ENCODE data around the gene NT5DC2. TPM values are rescaled to one million over a fixed set of nuclear protein-coding genes. Genes with fewer than 3 reads are reported as not detected.

Gene NT5DC2
- total RNA-seq, 1 donor from 2014 or later, result 392 TPM

GRCh38 chr3:52519445-52520140 is 14.1 kb downstream of the NT5DC2 start:
- Mint-ChIP-seq H3K27ac (ENCODE audit: unreplicated experiment) (no peak overlapping the region), H3K9me3 (no peaks in the 10 kb centered on the region)

DNA sequence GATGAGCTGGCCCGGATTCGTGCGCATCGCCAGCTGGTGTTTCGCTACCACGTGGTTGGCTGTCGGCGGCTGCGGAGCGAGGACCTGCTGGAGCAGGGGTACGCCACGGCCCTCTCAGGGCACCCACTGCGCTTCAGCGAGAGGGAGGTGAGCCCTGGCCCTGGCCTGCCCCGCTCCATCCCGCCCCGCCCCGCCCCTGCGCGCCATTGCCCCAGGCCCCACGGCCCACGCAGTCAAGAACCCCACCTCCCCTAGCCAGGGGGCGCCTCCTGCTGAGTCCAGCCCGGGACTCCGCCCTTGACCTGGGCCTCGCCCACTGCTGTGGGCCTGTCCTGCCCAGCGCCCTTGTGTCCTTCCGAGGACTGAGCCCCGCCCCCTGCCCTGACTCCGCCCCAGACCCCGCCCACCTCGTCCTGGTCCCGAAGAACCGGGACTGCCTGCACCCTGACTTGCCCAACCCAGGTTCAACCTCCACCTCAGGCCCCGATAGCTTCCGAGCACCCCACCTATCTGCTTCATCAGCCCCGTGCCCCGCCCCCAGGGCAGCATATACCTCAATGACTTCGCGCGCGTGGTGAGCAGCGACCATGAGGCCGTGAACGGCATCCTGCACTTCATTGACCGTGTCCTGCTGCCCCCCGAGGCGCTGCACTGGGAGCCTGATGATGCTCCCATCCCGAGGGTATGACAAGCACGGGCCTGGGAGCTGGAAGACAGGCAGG is 14.8 kb downstream of the NT5DC2 start:
- H3K4me3 Mint-ChIP-seq, result no peak overlapping the region
- H3K9me3 Mint-ChIP-seq, result no peaks in the 10 kb centered on the region
- no peaks in the 10 kb centered on the region for H3K36me3 Mint-ChIP-seq (ENCODE audit: low read depth)
- no peaks in the 10 kb centered on the region for H3K4me1 Mint-ChIP-seq
- DNase-seq (ENCODE audit: low read depth, low spot score), result no peak
- no peak overlapping the region for H3K27ac Mint-ChIP-seq (ENCODE audit: unreplicated experiment)
- H3K27me3 Mint-ChIP-seq (ENCODE audit: low read depth), result no peaks in the 10 kb centered on the region
- TF ChIP-seq CTCF (conservative IDR thresholded peaks at IDR 0.05), result no peak

More at GRCh38 chr3:52519445-52520140, 14.1 kb downstream of the NT5DC2 start:
- Mint-ChIP-seq H3K27me3 (ENCODE audit: low read depth) (no peaks in the 10 kb centered on the region), H3K4me1 (no peaks in the 10 kb centered on the region), H3K36me3 (ENCODE audit: low read depth) (peaks cover 6% of the 10 kb centered on the region), H3K4me3 (no peak overlapping the region)
- TF ChIP-seq CTCF (conservative IDR thresholded peaks at IDR 0.05), result no peak
- DNase-seq (ENCODE audit: low read depth, low spot score), result no peak

GRCh38 chr3:52517796-52518722 is 15.6 kb downstream of the NT5DC2 start:
- H3K9me3 Mint-ChIP-seq, result no peaks in the 10 kb centered on the region
- H3K27ac Mint-ChIP-seq (ENCODE audit: unreplicated experiment), result no peak overlapping the region
- no peak for DNase-seq (ENCODE audit: low read depth, low spot score)
- H3K4me3 Mint-ChIP-seq, result no peak overlapping the region
- TF ChIP-seq CTCF (conservative IDR thresholded peaks at IDR 0.05), result no peak
- H3K4me1 Mint-ChIP-seq, result no peaks in the 10 kb centered on the region
- H3K36me3 Mint-ChIP-seq (ENCODE audit: low read depth), result no peaks in the 10 kb centered on the region
- H3K27me3 Mint-ChIP-seq (ENCODE audit: low read depth), result no peaks in the 10 kb centered on the region

DNA sequence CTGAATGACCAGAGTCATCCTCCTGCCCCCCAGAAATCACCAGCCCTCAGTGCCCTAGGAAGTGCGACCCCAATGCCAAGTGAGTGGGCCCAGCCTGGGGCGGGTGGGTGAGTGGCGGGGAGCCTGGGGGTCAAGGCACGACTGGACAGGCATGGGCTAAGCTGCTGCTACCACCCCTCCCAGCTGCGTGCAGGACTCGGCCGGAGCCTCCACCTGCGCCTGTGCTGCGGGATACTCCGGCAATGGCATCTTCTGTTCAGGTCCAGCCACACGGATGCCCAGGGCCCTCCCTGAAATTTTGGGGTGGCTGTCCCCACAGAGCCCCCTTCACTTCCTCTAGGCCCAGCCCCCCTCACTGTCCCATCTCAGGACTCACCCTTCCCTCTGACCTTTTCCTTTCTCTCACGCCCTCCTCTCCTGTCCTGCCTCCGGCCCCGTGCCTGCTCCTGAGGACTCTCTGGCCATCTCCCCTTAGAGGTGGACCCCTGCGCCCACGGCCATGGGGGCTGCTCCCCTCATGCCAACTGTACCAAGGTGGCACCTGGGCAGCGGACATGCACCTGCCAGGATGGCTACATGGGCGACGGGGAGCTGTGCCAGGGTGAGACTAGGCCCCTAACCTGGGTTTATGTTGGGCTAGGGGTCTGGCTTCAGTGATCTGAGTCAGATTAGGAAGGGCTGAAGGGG is 17.0 kb downstream of the NT5DC2 start:
- Mint-ChIP-seq H3K4me1 (no peaks in the 10 kb centered on the region), H3K36me3 (ENCODE audit: low read depth) (no peaks in the 10 kb centered on the region)

More for the DNA sequence above, 17.0 kb downstream of the NT5DC2 start:
- H3K27ac Mint-ChIP-seq (ENCODE audit: unreplicated experiment), result no peak overlapping the region
- no peak for DNase-seq (ENCODE audit: low read depth, low spot score)
- H3K27me3 Mint-ChIP-seq (ENCODE audit: low read depth), result no peaks in the 10 kb centered on the region
- TF ChIP-seq CTCF (conservative IDR thresholded peaks at IDR 0.05), result no peak
- no peaks in the 10 kb centered on the region for H3K9me3 Mint-ChIP-seq
- no peak overlapping the region for H3K4me3 Mint-ChIP-seq
